Muscle layer of duodenum (tissue), 2 donors: ENCODE results near the gene MPST.

Experiments used
- H3K27ac ChIP-seq: one replicate; pipeline ENCODE4 v1.7.0; 2013; ENCODE audit warnings: mild to moderate bottlenecking, low read length
- H3K27me3 ChIP-seq: one replicate; pipeline ENCODE4 v1.7.0; 2013; ENCODE audit warnings: low read depth, mild to moderate bottlenecking, control low read depth, low read length
- H3K36me3 ChIP-seq, 2 donors: one replicate each; pipeline ENCODE4 v1.7.0; 2013; ENCODE audit warnings: low read length in 2 of 2, control low read depth in 1 of 2, mild to moderate bottlenecking in 1 of 2; ENCODE audit not compliant: insufficient read depth in 2 of 2, control insufficient read depth in 1 of 2
- H3K4me1 ChIP-seq, 2 donors: one replicate each; pipeline ENCODE4 v1.7.0; 2013; ENCODE audit warnings: low read length in 2 of 2, mild to moderate bottlenecking in 2 of 2, control low read depth in 1 of 2, moderate library complexity in 1 of 2; ENCODE audit not compliant: insufficient read depth in 2 of 2, control insufficient read depth in 1 of 2
- H3K4me3 ChIP-seq, 2 donors: one replicate each; pipeline ENCODE4 v1.7.0; 2013; ENCODE audit warnings: low read length in 2 of 2, low read depth in 1 of 2, mild to moderate bottlenecking in 1 of 2
- H3K9me3 ChIP-seq, 2 donors: one replicate each; pipeline ENCODE4 v1.7.0; 2013; ENCODE audit warnings: low read length in 2 of 2, control low read depth in 1 of 2, mild to moderate bottlenecking in 1 of 2; ENCODE audit not compliant: control insufficient read depth in 1 of 2
- donor health status: healthy.

Gene MPST

DNA sequence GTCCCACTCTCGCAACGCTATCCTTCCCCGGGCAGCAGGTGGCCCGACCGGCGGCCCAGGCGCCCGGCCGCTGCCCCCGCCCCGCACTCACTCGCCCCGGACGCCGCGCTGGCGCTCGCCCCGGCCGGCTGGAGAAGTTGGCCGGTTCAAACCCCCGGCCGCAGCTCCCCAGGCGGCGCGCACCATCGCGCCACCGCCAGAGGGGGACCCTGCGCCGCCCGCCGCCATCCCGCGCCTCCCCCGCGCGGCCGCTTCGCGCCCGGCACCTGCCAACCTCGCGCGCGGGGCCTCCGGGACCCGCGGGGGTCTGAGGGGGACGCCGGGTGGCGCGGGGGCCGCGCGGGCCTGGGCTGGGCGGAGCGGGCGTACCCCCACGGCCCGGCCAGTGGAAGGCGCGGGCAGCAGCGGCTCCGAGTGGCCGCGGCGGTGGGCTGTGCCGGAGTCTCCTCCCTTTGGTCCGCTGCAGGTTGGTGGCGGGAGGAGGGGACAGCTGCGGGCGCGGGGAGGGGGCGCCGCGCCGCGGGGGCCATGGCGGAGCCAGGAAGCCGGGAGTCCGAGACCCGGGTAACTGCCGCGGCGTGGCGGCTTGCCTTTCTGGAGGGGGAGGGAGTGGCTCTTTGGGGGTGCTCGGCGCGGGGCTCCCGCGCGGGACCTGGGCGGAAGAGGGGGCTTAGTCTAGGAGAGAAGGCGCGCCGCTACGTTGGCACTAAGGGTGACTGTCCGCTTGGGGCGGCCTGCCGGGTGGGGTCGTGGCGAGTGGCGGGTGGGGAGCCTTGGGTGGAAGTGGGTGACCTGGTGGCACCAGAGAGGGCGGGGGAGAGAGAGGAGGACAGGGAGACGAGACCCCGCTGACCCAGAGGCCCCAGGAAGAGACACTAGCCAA, at the start of gene MPST, which contains the start of gene TST:
Gene MPST (plus strand): TSS at position 434 of the 883 bp plus-strand sequence. CDS start 95 bp downstream, at position 529.
Gene TST (minus strand): TSS at position 139 of the 883 bp plus-strand sequence. CDS start 715 bp downstream, outside the sequence.
- no peaks in the 10 kb centered on the region for H3K27me3 ChIP-seq
- peak within 1 kb of the TSS; percentile 84 to 96 for H3K4me3 ChIP-seq
- H3K36me3 ChIP-seq: peaks cover 0 to 8% of the 10 kb centered on the region in 2 donors
- peak within 1 kb of the TSS; percentile 75 for H3K27ac ChIP-seq
- H3K9me3 ChIP-seq: no peaks in the 10 kb centered on the region
- peaks cover 19 to 50% of the 10 kb centered on the region in 2 donors for H3K4me1 ChIP-seq

DNA sequence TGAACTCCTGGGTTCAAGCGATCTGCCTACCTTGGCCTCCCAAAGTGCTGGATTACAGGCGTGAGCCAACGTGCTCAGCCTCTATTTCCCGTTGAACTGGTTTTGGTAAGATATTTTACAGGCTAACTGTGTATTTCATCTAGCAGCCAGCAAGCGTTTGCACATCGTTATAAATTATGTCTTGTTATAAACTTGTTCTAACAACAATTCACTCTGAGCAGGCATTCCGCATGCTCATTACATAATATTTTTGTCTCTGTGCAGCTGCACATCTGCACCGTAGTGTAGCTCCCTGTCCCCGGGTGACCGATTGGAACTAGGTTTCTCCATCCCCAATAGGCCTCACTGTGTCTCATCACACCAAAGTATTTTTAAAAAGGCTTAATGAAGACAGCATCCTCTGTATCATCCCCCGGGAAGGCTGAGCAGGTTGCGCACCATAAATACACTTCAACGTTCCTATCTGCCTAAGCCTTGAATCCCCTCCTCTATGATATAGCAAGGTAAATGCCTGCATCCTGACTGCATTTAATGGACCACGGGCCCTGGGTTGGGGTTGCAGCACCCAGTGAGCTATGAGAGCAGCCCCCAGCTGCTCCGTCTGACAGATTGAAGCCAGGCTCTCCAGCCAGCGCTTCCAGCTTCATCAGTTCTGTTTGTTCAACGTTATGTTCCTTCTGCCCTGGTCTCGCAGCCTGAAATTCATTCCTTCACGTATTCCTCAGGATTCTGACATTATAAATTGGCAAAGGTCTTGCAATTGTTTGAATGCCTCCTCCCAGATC, 48.0 kb upstream of the MPST start:
- H3K36me3 ChIP-seq: no peaks in the 10 kb centered on the region
- no peaks in the 10 kb centered on the region for H3K9me3 ChIP-seq
- no peak overlapping the region for H3K27ac ChIP-seq
- H3K4me1 ChIP-seq: peaks cover 0 to 12% of the 10 kb centered on the region in 2 donors
- no peaks in the 10 kb centered on the region for H3K27me3 ChIP-seq
- H3K4me3 ChIP-seq: no peak overlapping the region

DNA sequence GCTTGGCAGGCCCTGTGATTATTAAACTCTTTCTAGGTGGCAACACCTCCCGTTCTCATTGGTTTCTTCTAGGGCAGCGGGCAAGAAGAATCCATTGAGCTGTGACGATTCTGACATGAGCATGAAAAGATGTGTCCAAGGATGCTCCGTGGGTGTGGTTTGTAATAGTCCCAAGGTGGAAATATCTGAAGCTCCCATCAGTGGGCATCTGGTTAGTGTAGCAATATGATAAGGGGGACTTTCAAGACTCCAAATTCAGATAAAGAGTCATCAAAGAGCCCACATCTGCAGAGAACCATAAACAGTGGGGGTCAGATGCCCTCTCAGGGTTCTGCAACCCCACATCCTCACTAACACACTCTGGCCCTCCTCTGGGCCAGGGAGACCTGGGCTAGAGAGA, 42.9 kb upstream of the MPST start:
- H3K27me3 ChIP-seq: no peaks in the 10 kb centered on the region
- H3K27ac ChIP-seq: no peak overlapping the region
- H3K9me3 ChIP-seq: no peaks in the 10 kb centered on the region
- H3K4me1 ChIP-seq: peaks cover 0 to 11% of the 10 kb centered on the region in 2 donors
- no peak overlapping the region for H3K4me3 ChIP-seq
- no peaks in the 10 kb centered on the region for H3K36me3 ChIP-seq

DNA sequence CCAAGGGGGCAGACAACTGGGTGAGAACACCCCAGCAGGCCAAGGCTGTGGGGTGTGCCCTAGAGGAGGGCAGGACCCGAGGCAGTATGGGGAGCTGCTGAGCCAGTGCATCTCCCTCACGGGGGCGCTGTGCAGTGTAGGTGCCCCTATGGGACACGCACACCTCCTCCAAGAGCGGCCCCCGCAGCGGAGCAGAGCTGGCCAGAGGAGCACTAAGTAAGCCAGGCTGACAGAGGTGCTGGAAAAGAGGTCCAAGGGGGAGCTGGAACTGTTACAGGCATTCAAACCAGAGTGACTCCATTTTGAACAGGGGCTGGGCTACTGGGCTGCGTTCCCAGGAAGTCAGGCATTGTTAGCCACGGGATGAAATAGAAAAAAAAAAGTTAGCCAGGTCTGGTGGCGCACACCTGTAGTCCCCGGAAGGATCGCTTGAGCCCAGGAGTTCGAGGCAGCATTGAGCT, 42.1 kb upstream of the MPST start:
- Histone ChIP-seq H3K4me1 (peaks cover 0 to 7% of the 10 kb centered on the region in 2 donors), H3K4me3 (peak overlapping the region; percentile 56 to 62), H3K27me3 (no peaks in the 10 kb centered on the region), H3K36me3 (no peaks in the 10 kb centered on the region), H3K27ac (no peak overlapping the region), H3K9me3 (no peaks in the 10 kb centered on the region)

DNA sequence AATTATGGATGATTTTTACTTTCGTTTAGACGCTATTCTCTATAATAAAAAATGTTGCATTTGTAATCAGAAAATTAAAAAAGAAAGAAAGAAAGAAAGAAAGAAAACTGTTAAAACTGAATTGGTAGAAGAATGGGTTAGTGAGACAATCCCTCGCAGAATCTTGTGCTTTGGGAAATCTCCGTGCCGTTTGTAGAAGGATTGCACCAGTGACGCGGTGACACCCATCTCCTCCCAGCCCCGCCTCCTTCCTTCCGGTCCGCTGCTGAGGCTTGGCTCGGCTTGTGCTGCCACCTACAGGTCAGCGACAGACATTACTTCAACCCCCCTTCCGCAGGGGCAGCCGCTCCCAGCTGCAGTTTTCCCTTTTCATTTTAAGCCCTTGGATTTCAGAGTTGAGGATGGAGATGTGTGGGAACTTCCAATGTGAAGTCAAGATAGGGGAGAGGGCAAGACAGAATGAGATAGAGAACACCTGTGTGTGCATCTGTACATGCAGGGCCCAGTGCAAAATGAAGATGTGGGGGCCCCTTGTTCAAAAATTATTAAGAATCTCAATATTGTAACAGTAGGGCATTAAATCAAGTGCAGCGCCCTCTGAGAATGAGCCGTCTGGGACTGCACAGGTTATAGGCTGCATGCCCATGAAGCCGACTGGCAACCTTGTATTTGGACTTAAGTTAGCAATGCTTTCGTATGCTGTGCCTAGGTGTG, 41.4 kb upstream of the MPST start:
- Histone ChIP-seq H3K4me1 (peaks cover 0 to 7% of the 10 kb centered on the region in 2 donors), H3K36me3 (no peaks in the 10 kb centered on the region), H3K27me3 (no peaks in the 10 kb centered on the region), H3K9me3 (no peaks in the 10 kb centered on the region), H3K27ac (no peak overlapping the region), H3K4me3 (peak overlapping the region; percentile 56 to 62)

DNA sequence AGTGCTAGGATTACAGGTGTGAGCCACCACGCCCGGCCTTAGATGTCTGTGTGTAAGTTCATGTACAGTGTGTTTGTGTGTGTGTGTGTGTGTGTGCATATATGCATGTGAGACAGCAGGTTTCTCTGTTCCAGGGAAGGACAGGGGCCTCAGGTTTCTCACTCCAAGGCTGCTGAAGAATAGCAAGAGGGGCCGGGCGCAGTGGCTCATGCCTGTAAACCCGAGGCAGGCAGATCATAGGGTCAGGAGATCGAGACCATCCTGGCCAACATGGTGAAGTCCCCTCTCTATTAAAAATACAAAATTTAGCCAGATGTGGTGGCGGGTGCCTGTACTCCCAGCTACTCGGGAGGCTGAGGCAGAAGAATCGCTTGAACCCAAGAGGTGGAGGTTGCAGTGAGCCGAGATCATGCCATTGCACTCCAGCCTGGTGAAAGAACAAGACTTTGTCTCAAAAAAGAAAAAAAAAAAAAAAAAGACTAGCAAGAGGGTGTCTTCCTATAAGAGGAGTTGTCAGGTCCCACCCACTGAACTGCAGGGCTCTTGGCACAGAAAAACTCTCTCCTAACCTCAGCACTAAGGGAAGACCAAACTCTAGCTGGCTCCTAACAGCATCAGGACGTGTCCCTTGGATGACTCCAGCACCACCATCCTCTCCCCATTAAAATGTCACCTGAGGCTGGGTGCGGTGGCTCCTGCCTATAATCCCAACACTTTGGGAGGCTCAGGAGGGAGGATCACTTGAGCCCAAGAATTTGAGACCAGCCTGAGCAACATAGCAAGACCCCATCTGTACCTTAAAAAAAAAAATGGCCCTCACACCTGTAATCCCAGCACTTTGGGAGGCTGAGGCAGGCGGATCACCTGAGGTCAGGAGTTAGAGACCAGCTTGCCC, 40.3 kb upstream of the MPST start:
- H3K36me3 ChIP-seq: no peaks in the 10 kb centered on the region
- H3K9me3 ChIP-seq: no peaks in the 10 kb centered on the region
- H3K4me3 ChIP-seq: no peak overlapping the region
- H3K27me3 ChIP-seq: no peaks in the 10 kb centered on the region
- peaks cover 0 to 7% of the 10 kb centered on the region in 2 donors for H3K4me1 ChIP-seq
- H3K27ac ChIP-seq: no peak overlapping the region

DNA sequence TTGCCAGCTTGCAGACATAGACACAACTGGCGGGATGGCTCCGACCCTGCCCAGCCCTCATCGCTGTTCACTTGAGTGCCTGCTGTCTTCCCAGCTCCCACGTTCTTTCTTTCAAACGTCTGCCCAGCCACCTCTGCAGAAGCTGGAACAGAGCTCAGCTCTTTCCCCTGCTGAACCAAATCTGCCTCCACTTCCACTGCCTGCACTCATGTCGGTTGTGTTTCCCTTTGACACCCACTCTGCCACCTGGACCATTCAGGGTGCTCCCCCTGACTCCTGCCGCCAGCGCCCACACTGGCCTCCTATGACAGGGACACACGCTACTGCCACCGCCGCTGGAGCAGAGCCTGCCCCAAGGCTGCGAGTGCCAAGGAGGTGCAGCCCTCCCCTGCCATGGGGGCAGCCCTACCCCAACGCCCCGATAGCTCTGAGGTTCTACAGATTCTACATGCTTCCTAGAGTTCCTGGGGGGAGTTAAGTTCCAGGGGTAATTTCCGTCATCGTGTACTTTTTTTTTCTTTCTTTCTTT, 38.2 kb upstream of the MPST start:
- H3K4me1 ChIP-seq: peaks cover 0 to 7% of the 10 kb centered on the region in 2 donors
- H3K4me3 ChIP-seq: no peak overlapping the region
- H3K27me3 ChIP-seq: no peaks in the 10 kb centered on the region
- peaks cover 7 to 12% of the 10 kb centered on the region in 2 donors for H3K9me3 ChIP-seq
- no peaks in the 10 kb centered on the region for H3K36me3 ChIP-seq
- no peak overlapping the region for H3K27ac ChIP-seq

DNA sequence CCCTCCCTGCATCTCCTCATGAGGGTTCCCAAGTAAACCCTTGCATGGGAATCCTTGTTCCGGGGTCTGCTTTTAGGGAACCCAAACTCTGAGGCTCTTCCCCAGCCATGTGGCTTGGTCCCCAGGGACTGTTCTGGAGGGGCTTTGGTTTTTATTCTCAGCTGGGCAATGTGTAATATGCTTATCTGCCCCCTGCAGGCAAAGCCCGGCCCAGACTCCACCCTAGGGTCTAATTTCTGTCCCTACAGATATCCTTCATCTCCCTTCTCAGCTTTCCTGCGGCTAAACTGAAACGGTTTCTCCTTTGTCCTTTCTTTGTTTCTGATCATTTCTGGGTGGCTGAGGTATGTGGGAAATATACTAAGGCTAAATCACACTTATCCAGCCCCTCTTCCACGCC, 37.4 kb upstream of the MPST start:
- H3K4me3 ChIP-seq: no peak overlapping the region
- peaks cover 9 to 17% of the 10 kb centered on the region in 2 donors for H3K9me3 ChIP-seq
- no peaks in the 10 kb centered on the region for H3K36me3 ChIP-seq
- H3K27me3 ChIP-seq: no peaks in the 10 kb centered on the region
- peaks cover 0 to 7% of the 10 kb centered on the region in 2 donors for H3K4me1 ChIP-seq
- no peak overlapping the region for H3K27ac ChIP-seq

DNA sequence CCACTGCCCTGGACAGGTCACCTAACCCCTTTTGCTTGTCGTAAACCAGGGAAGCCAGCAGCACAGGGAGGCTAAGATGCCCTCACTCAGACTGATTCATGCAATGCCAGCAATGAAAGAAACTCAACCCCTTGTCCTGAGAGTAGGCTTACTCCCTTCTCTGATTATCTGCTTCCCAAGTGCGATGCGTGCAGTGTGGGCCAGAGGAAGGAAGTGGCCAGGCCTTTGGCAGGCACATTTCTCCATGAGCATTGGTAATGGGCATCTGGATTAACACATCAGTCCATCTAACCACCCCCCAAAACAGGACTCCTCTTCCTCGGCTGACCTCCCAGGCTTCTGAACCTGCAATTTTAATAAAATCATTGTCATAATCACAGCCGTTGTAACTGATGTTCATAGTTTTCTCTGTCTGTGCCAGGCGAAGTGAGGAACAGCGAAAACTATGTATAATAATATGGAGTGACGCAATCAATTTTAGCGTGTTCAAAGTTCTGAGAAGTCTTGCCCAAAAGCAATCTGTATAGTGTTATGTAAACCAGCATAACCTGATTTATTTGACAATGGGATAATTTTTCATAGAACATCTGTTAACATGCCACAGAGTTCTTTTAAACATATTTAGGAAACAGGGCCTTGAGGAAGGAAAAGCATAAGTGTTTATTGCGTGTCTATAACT, 34.2 kb upstream of the MPST start:
- Histone ChIP-seq H3K27ac (no peak overlapping the region), H3K27me3 (no peaks in the 10 kb centered on the region), H3K36me3 (no peaks in the 10 kb centered on the region), H3K4me1 (no peaks in the 10 kb centered on the region), H3K4me3 (peak overlapping the region in 1 of 2 donors; percentile 6), H3K9me3 (peaks cover 9 to 17% of the 10 kb centered on the region in 2 donors)
